Tibial nerve (tissue), 4 donors: Measurements from ENCODE around the gene PIP5K1B. TPM values are rescaled to one million over a fixed set of nuclear protein-coding genes. Genes with fewer than 3 reads are reported as not detected.

ENCODE experiments used
- DNase-seq, 2 donors: peaks; one replicate each; pipeline ENCODE4 v3.0.0-alpha.2; 2019; ENCODE audit warnings: low spot score in 2 of 2
- H3K27ac ChIP-seq, 4 donors: fragments of 200-600 bp; sonication (generic) in 3 of 4; one replicate each; pipeline ENCODE4 v1.5.1; 2017 to 2019; ENCODE audit warnings: mild to moderate bottlenecking in 1 of 4
- H3K27me3 ChIP-seq, 2 donors: fragments of 200-600 bp; sonication (generic) in 1 of 2; one replicate each; pipeline versions ENCODE4 v1.5.1 to v1.6.0; 2017 to 2019
- H3K36me3 ChIP-seq, 3 donors: fragments of 200-600 bp; sonication (generic); one replicate each; pipeline ENCODE4 v1.5.1; 2018 to 2019
- H3K4me1 ChIP-seq, 4 donors: fragments of 200-600 bp; sonication (generic) in 3 of 4; one replicate each; pipeline ENCODE4 v1.5.1; 2017 to 2019
- H3K4me3 ChIP-seq, 4 donors: fragments of 200-600 bp; sonication (generic) in 3 of 4; one replicate each; pipeline ENCODE4 v1.5.1; 2017 to 2019; ENCODE audit warnings: mild to moderate bottlenecking in 1 of 4, moderate library complexity in 1 of 4
- H3K9me3 ChIP-seq, 4 donors: fragments of 200-600 bp; sonication (generic) in 3 of 4; one replicate each; pipeline ENCODE4 v1.5.1; 2017 to 2019
- EP300 ChIP-seq, 2 donors: sonication (generic); formaldehyde crosslinking; IDR thresholded peaks; one replicate each; pipeline ENCODE4 v1.6.1; 2017; ENCODE audit warnings: antibody characterized with exemption in 2 of 2, mild to moderate bottlenecking in 1 of 2
- POLR2A ChIP-seq, 2 donors: fragments of 450-650 bp; IDR thresholded peaks; one replicate each; pipeline ENCODE4 v1.6.1; 2017; ENCODE audit warnings: antibody characterized with exemption in 2 of 2, mild to moderate bottlenecking in 2 of 2, moderate library complexity in 2 of 2
- WGBS, 2 donors: methylation state at CpG; one replicate each; pipeline ENCODE4 v1.1.5; 2018; 5-methylcytosine and 5-hydroxymethylcytosine counted together
- total RNA-seq, 4 donors: library from RNA; depleted of rRNA; stranded (reverse); fragments of >200 nt; gene quantifications; one replicate each; pipeline ENCODE4 v1.1.0, GENCODE V29; 2016
- TF ChIP-seq, protein P1 (sequence below), 5 experiments: fragments of 200-600 bp in 3 of 5; fragments of 450-650 bp in 2 of 5; sonication (generic) in 3 of 5; IDR thresholded peaks; one replicate each; pipeline ENCODE4 v1.5.1; 2016 to 2019; ENCODE audit warnings: antibody characterized with exemption in 5 of 5, mild to moderate bottlenecking in 3 of 5, moderate library complexity in 2 of 5

Gene PIP5K1B
- total RNA-seq, 4 donors from 2014 or later = 0.20 to 6.8 (median 3.5) TPM

DNA sequence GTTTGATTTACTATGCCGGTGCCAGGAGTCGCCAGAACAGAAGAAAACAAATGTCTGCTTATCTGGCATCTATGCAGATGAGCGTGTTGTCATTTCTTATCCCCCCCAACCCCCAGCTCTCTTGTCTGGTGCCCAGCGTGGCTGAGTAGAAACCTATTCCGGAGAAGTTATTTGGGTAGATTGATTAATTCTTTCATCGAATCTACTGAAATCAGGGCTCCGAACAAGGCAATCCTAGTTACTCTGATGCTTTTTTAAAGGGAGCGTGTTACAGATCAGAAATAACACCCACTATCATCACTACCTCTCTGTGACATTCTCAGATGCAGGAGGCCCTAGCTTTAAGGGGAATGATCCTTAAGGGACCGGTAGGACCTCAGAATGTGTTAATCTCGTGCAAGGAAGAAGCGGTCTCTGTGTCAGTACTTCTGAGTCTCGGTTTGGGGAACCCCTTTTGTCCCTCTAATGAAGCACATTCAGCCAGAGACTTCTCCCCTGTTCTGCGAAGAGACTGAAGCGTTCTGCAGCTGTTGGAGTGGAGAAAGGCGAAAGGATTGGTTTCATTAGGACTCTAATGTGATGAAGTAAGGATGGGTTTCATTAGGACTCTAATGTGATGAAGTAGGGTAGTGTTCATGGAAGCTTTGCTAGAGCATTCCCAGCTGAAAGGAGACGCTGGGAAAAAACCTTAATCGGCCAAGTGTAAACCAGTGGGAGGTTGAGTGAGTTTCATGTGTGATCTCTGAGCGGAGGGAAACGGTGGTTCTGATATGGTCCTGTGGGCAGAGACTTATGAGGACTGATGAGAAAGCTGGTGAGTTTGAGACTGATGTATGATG, 1.5 kb downstream of the PIP5K1B start:
- no peak for DNase-seq
- TF ChIP-seq, protein P1, sequence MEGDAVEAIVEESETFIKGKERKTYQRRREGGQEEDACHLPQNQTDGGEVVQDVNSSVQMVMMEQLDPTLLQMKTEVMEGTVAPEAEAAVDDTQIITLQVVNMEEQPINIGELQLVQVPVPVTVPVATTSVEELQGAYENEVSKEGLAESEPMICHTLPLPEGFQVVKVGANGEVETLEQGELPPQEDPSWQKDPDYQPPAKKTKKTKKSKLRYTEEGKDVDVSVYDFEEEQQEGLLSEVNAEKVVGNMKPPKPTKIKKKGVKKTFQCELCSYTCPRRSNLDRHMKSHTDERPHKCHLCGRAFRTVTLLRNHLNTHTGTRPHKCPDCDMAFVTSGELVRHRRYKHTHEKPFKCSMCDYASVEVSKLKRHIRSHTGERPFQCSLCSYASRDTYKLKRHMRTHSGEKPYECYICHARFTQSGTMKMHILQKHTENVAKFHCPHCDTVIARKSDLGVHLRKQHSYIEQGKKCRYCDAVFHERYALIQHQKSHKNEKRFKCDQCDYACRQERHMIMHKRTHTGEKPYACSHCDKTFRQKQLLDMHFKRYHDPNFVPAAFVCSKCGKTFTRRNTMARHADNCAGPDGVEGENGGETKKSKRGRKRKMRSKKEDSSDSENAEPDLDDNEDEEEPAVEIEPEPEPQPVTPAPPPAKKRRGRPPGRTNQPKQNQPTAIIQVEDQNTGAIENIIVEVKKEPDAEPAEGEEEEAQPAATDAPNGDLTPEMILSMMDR (IDR thresholded peaks at IDR 0.05) = no peak
- TF ChIP-seq EP300 (IDR thresholded peaks at IDR 0.05) (no peak), POLR2A (IDR thresholded peaks at IDR 0.05) (no peak)
- peak overlapping the region in 2 of 4 donors; percentile 1 to 76 for H3K27ac ChIP-seq
- H3K4me1 ChIP-seq = peaks cover 0 to 29% (median 9%) of the 10 kb centered on the region in 4 donors
- no peaks in the 10 kb centered on the region for H3K36me3 ChIP-seq
- peak overlapping the region; percentile 45 to 64 (median 54) for H3K4me3 ChIP-seq
- WGBS, 2 donors = 16% methylated on average over 19 of the region's 19 CpGs
- H3K27me3 ChIP-seq = peaks cover 0 to 56% of the 10 kb centered on the region in 2 donors
- H3K9me3 ChIP-seq = no peaks in the 10 kb centered on the region

DNA sequence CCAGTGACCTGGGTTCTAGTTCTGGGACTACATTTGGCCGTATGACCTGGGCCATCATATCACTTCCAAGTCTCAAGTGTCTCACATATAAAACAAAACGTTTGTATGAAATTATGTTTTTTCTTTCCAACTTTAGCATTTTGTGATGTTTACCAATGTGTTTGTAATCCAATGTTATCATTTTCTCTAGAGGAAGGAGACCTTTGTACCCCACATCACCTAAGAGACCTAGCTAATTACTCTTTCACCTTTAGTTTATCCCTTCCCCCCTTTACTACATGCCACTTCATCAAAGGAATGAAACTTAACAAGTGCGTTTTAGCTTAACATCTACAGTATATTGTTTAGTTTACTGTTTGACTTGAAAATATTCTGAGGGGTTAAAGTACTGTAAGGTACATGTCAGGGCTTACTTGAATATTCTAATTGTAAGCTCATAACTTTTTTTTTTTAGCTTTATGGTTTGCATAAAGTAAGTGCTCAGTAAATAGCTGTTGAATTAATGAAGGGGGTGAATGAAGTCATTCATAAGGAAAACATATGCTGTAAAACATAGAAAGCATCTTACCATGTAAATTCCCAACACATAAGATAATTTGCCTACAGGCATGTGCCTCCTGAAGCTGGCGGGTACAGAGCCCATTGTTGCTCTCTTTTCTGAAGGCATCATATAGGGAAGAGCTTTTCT, 2.9 kb downstream of the PIP5K1B start:
- H3K4me3 ChIP-seq = no peak overlapping the region
- H3K27me3 ChIP-seq = peaks cover 0 to 56% of the 10 kb centered on the region in 2 donors
- DNase-seq = no peak
- no peak overlapping the region for H3K27ac ChIP-seq
- H3K9me3 ChIP-seq = no peaks in the 10 kb centered on the region
- TF ChIP-seq, protein P1 (IDR thresholded peaks at IDR 0.05) = no peak
- TF ChIP-seq POLR2A (IDR thresholded peaks at IDR 0.05) (no peak), EP300 (IDR thresholded peaks at IDR 0.05) (no peak)
- WGBS, 2 donors = 59 to 66% methylated on average over 4 of the region's 4 CpGs
- H3K36me3 ChIP-seq = no peaks in the 10 kb centered on the region
- H3K4me1 ChIP-seq = peaks cover 0 to 29% (median 9%) of the 10 kb centered on the region in 4 donors

DNA sequence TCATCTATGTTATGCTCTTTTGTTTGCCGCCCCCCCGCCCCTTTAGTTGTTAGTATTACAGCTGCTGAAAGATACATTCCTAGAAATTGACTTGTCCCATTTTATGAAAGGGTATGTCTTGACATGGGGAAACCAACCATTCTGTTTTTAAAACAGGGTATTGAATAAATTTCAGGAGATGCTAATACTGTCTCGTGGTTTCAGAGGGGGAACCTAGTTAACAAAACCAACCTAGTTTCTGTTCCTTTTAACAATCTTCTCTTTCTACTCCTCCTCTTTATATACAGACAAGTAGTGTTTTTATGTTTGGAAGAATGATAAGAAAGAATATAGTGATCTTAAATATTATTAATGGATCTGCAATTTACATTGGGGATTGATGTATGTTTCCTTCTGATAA, 3.5 kb downstream of the PIP5K1B start:
- no peak overlapping the region for H3K4me3 ChIP-seq
- TF ChIP-seq POLR2A (IDR thresholded peaks at IDR 0.05) = no peak
- no peak for TF ChIP-seq EP300 (IDR thresholded peaks at IDR 0.05)
- TF ChIP-seq, protein P1 (IDR thresholded peaks at IDR 0.05) = no peak
- no peaks in the 10 kb centered on the region for H3K36me3 ChIP-seq
- no peak for DNase-seq
- H3K27ac ChIP-seq = no peak overlapping the region
- H3K9me3 ChIP-seq = no peaks in the 10 kb centered on the region
- H3K27me3 ChIP-seq = peaks cover 0 to 52% of the 10 kb centered on the region in 2 donors
- H3K4me1 ChIP-seq = peaks cover 0 to 29% (median 9%) of the 10 kb centered on the region in 4 donors
- WGBS, 2 donors = 73 to 84% methylated on average over 3 of the region's 3 CpGs

DNA sequence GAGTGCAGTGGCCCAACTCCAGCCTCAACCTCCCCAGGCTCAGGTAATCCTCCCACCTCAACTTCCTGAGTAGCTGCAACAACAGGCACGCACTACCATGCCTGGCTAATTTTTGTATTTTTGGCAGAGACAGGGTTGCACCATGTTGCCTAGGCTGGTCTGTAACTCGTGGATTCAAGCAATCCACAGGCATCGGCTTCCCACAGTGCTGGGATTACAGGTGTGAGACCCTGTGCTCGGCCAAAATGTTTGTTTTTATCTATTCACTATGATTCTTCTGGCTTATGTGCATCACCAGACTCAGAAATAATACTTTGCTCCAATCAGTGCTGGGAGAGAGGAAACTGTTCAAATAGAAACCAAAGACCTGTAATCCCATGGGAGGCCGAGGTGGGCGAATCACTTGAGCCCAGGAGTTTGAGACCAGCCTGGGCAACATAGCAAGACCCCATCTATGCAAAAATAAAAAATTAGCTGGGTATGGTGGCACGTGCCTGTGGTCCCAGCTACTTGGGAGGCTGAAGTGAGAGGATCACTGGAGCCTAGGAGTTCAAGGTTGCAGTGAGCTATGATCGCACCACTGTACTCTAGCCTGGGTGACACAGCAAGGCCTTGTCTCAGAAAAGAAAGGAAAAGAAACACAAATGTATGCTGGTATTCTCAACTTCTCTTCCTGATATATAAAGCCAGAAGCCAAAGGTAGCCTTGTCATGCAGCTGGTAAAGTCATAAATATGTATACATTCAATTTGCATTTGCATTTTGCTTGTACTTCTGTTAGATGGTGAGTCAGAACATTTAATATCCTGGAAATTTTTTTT, 4.5 kb downstream of the PIP5K1B start:
- TF ChIP-seq EP300 (IDR thresholded peaks at IDR 0.05) (no peak), POLR2A (IDR thresholded peaks at IDR 0.05) (no peak)
- TF ChIP-seq, protein P1 (IDR thresholded peaks at IDR 0.05) = no peak
- Histone ChIP-seq H3K36me3 (no peaks in the 10 kb centered on the region), H3K4me3 (no peak overlapping the region), H3K27ac (no peak overlapping the region), H3K4me1 (peaks cover 0 to 26% (median 7%) of the 10 kb centered on the region in 4 donors), H3K9me3 (no peaks in the 10 kb centered on the region), H3K27me3 (peaks cover 0 to 43% of the 10 kb centered on the region in 2 donors)
- no peak for DNase-seq
- WGBS, 2 donors = 87 to 90% methylated on average over 8 of the region's 8 CpGs
